Superior temporal gyrus (tissue), 1 donor: ENCODE measurements around the gene ELMO1.

Experiments used
- DNase-seq: peaks from one replicate; pipeline ENCODE4 v3.0.0-alpha.2; 2016; ENCODE audit errors: extremely low spot score

ELMO1 gene

DNA sequence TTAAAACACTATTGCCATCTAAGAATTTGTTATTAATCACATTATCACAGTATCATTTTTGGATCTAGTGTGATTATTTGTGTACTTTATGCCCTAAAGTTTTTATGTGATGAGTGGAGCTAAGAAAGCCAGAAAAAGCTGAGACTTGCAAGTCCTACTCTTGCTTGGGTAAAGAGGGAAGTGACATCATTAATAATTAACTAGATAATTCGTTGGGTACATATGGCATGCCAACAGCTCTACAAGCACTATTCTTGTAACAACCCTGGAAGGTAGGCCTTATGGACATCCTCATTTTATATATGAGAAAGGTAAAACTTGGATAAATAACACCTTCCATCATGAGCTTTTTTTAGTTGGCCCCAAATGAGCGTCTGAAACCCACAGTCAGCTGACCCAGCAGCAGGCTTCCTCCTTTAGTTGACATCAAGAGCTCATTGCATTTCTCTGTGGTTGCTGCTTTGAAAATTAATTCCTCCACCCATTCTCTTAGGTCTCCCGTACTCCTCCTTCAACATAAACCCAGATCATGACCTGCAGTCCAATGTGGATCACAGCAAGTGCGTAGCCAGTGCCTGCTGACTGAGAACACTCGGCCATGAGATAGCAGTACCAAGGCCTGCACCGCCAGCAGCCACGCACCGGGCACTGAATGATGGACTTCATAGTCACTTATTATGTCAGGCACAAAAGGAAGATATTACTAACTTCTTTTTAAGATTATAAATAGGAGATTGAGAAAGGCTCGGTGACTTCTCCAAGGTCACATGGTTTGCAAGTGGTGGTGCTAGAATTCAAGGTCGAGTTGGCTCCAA, 432.4 kb downstream of the ELMO1 start:
- no peak for DNase-seq

GRCh38 chr7:37015353-37016034, 433.2 kb downstream of the ELMO1 start:
- no peak for DNase-seq

GRCh38 chr7:37013771-37014170, 434.9 kb downstream of the ELMO1 start:
- no peak for DNase-seq

DNA sequence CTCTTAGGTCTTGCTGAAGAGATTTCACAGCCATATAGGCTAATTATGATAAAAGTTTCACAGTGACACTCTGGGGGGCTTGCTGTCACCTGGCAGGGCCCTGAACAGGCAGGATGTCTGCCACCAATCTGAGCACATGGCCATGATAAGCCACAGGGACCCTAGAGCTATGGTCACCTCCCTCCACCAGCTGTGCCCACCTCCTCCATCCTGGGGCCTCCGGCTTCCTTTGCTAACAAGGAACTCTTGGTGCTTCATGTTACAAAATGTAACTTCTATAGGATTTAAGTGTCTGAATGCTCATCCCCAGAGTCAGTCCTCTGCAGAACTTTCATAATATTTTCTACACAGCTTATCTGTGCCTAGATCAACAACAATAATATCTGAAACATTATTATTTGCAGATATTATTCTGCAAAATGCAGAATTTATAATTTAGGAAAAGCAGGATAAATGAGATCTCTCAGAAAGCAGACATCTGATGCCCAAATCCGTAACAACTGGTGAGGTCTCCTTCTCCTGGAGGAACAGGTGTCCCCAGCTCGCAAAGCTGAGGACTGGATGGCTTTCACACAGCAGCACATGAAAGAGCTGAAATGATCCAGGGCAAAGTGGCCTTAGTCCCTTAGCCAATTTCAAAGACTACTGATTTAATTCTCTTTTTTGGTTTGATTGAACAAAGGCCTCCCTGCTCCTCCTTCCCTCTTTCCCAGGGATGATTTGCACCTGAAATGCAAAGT, 437.3 kb downstream of the ELMO1 start:
- no peak for DNase-seq

GRCh38 chr7:37009125-37009675, 439.5 kb downstream of the ELMO1 start:
- no peak for DNase-seq

DNA sequence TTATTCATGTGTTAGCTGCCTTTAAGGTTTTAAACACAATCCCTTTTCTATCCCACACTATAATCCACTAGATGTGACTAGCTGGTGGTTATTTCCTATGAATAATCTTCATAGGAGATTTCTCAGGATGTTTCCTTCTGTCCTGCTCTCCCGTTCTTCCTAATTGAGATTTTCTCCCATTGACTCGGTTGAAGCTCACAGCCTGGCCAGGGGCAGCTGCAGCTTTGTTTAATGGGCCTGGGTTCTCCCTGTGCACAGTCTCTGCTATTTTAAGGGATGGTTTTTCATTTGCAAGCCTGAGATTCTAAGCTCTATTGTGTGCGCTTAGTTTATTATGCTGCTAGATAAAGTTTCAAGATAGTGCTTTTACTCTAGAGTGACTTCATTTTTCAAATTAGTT, 441.0 kb downstream of the ELMO1 start:
- DNase-seq: no peak

DNA sequence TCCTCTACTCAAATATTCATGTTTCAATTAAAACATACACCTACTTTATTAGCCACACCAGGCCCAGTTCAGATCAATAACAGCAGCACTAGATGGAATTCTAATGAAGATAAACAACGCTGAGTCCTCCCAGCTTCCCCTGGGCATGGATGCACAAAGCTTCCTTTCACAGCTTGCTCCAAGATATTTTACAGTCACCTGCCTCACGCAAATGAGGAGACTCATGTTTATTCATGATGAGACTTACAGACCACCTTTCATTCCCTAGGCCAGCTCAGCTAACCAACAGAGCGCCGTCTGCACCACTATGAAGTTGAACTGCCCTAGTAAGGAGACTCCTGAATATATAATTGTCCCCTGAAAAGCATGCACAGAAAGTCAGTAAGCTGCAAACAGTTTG, 441.4 kb downstream of the ELMO1 start:
- DNase-seq: no peak

- no peak for DNase-seq
These were observed 441.9 kb downstream of the ELMO1 start for GRCh38 chr7:37006764-37007163.

DNA sequence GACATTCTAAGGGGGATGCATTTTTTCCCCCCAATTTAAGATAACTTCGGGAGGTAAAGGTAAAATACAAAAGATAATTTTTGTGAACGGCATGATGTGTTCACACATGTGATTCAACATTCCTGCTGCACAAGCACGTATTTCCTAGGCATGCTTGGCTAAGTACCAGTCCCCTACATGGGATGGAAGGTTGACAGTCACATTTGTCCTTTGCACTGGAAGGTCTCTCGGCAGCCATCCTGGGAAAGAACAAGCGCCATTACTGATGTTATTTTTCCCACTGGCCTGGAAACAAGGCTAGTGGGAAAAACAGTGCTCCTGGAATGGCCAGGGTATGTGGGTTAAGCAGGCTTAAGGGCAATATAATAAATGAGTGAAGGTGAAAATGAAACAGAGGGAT, 448.2 kb downstream of the ELMO1 start:
- no peak for DNase-seq

DNA sequence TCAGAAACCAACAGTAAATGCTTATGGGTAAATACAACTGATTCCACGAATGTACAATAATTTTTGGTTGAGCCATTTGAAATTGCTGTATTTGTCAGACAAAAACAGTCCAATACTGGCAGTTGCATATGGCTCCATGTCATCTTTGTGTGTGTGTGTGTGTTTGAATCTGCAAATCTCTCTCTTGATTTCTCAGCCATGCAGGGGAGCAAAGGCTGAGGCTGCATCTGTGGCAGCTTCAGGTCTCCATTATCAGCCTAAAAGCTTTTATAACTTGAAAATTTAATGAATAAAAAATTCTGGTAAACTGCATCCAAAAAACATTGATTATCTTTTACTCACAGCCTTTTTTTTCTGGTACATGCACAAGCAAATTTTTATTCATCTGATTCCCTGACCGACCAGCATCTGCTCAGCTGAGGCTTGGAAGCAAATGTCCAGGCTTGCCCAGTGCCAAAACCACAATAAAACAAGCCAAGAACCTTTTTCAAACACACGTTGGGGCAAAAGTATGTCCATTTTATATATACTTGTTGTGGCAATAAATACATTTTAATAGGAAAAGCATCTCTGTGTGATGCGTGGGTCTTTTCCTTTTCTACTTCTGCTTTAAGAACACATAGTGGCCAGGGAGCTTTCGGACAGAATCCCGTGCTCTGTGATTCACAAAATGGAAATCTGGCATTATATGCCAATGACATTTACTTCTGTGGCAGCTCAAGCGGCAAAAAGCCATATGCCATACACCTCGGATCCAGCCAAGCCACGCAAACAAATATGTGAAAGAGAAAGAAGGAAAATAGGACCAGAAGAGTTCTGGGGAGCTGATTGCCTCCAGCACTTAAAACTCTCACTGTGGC, 448.8 kb downstream of the ELMO1 start:
- no peak for DNase-seq

- DNase-seq: no peak
These were observed 452.9 kb downstream of the ELMO1 start for GRCh38 chr7:36995776-36996175.

DNA sequence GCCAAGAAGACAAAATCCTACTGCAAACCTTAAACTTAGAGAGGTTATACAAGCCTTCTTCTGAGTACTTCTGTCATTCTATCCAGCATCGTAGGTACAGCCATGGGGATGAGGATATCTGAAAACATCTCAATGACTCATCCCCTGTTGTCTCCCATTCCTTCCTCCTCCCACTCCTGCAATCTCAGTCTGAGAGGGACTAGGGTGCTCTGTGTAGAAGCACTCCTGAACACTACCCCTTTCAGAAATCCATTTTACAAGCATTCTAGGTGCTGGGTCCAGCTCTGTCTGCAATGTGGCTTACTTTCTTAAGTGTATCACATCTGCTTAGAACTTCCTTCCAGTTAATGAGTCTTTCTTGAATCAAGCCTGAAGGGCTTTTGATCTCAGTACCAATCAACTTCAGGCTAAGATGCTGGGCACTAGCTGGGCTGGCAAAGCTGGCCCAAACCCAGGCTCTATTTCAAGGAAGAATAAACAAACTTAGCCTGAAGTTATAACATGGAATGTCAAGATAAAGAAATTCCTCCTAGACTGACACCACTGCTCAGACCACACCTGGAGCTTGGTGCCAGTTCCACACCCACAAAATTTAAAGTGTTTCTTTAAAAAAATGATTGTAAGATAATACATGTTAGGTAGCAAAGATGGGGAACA, 454.1 kb downstream of the ELMO1 start:
- DNase-seq: peak; percentile 58

- peak; percentile 83 for DNase-seq
These were observed 461.5 kb downstream of the ELMO1 start for GRCh38 chr7:36986948-36987724.

- no peak for DNase-seq
These were observed 462.1 kb downstream of the ELMO1 start for GRCh38 chr7:36986511-36986933.

GRCh38 chr7:36985866-36986400, 462.7 kb downstream of the ELMO1 start:
- DNase-seq: peak; percentile 81

DNA sequence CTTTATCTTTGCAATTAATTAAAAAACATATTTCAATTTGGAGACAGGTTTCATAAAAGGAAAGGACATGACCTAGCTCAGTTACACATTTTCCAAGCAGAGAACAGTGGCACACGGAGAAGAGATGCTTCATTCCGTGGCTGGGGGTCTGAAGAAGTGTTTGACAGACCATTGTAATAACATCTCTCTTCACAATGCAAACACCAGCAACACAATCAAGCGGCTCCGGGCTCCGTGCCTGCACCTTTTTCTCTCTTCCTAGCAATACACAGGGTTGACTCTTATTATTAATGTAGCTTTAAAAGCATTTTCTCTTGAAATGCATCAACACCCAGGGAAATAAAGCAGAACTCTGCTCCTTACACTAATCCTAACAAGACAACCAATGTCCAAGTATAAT, 463.3 kb downstream of the ELMO1 start:
- no peak for DNase-seq

DNA sequence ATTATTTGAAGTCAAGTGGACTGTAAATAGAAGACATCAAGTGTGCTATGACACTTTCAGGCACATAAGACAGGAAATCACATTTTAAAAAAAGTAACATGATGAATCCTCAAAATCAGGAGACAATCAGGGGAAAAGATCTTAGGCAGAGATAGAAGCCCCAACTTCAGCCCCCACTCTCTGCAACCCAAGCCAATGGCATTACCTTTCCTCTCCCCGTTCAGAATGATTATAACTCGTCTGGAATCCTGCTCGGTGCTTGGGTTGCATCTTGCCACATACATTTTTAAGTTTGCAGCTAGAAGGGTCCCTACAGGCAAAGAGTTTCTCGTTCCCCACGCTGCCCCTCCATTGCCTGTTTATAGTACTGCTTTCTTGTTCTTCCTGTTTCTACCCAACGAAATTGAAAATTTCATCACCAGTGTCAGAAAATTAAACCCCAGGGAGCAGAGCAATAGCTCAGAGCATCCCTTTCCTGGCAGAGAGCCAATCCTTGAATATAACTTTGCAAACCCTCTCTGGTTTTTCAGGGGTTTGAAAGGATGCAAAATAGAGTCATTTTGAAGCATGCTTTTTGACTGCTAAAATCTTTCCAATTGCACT, 463.9 kb downstream of the ELMO1 start:
- no peak for DNase-seq

DNA sequence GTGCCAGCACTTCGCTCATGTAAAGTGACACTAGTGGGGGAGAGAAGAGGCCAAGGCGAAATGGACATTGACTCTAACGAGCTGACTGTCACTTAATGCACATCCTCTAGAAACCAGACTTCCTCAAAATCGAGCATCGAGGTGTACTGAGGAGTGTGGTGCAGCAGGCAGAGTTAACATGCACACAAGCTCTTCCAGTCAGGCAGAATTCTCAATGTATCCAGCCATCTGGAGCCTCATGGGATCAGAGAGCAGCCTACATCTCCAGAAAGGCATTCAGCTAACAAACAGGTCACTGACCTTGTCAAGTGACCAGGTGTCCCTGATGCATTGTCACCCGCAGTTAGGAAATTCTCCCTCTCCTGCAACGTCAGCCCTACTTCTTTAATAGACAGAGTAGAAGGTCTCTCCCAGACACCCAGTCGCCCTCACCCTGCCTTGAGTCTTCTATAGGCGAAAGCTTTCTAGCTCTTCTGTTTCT, 464.6 kb downstream of the ELMO1 start:
- no peak for DNase-seq

DNA sequence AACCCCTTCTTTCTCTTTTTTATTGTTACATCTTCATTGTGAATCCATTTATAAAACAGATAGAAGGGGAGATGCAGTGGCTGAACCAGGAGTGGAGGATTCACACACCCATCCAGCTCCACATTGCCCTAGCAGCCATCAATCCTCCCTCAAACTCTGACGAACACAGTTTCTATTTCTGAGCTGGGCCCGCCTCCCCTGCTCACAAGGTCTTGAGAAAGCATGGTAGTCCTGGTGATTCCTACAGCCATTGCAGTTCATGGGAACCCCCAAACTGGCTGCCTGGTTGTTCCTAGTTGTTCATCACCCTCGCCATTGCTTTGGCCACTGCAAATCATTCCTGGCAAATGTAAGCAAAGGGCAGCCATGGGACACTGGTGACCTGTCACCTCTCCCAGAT, 465.9 kb downstream of the ELMO1 start:
- no peak for DNase-seq
